Stomach (tissue), 9 donors: ENCODE measurements around the gene DSE. TPM values are rescaled to one million over a fixed set of nuclear protein-coding genes. Genes with fewer than 3 reads are reported as not detected.

Source experiments
- DNase-seq, 2 donors: peaks; one replicate each; pipeline versions ENCODE4 v3.0.0 to v3.0.0-alpha.2; 2013 to 2019
- H3K27ac ChIP-seq, 5 donors: fragments of 200-600 bp in 4 of 5; sonication (generic) in 4 of 5; one replicate each; pipeline ENCODE4 v1.5.1; 2013 to 2019; ENCODE audit warnings: mild to moderate bottlenecking in 1 of 5, moderate library complexity in 1 of 5
- H3K27me3 ChIP-seq, 3 donors: fragments of 200-600 bp; sonication (generic); one replicate each; pipeline ENCODE4 v1.5.1; 2017 to 2019; ENCODE audit warnings: mixed run types in 1 of 3
- H3K36me3 ChIP-seq, 4 donors: fragments of 200-600 bp; sonication (generic); 1 replicate in 3 of 4; 2 replicates in 1 of 4; pipeline ENCODE4 v1.5.1; 2016 to 2019
- H3K4me1 ChIP-seq, 4 donors: fragments of 200-600 bp; sonication (generic); one replicate each; pipeline ENCODE4 v1.5.1; 2016 to 2019
- H3K4me3 ChIP-seq, 4 donors: fragments of 200-600 bp; sonication (generic) in 3 of 4; one replicate each; pipeline ENCODE4 v1.5.1; 2016 to 2019; ENCODE audit warnings: mild to moderate bottlenecking in 1 of 4
- H3K9me3 ChIP-seq, 4 donors: fragments of 200-600 bp; sonication (generic); one replicate each; pipeline ENCODE4 v1.5.1; 2016 to 2019
- CTCF ChIP-seq, 7 experiments: fragments of 450-650 bp in 4 of 7; fragments of 200-600 bp in 3 of 7; sonication (generic) in 3 of 7; IDR thresholded peaks; one replicate each; pipeline ENCODE4 v1.5.1; 2016 to 2019; ENCODE audit warnings: antibody characterized with exemption in 7 of 7, control low read depth in 2 of 7, mild to moderate bottlenecking in 1 of 7
- EP300 ChIP-seq: sonication (generic); formaldehyde crosslinking; IDR thresholded peaks from one replicate; pipeline ENCODE4 v1.6.1; 2017; ENCODE audit warnings: antibody characterized with exemption
- POLR2A ChIP-seq, 4 donors: fragments of 450-650 bp; IDR thresholded peaks; one replicate each; pipeline ENCODE4 v1.6.1; 2016; ENCODE audit warnings: antibody characterized with exemption in 4 of 4, control low read depth in 2 of 4, mild to moderate bottlenecking in 1 of 4, moderate library complexity in 1 of 4
- POLR2AphosphoS5 ChIP-seq, 3 donors: sonication (generic); formaldehyde crosslinking; IDR thresholded peaks; one replicate each; pipeline ENCODE4 v1.6.1; 2016; ENCODE audit warnings: antibody characterized with exemption in 3 of 3
- WGBS, 5 donors: extraction: QIAGEN DNeasy Blood & Tissue Kit in 3 of 5; methylation state at CpG; one replicate each; pipeline versions ENCODE4 v1.1.5 to v1.1.7; 2013 to 2018; 5-methylcytosine and 5-hydroxymethylcytosine counted together
- intact Hi-C: fragments of 100-400 bp; cut with DNase I; formaldehyde crosslinking; loops from one replicate; pipeline ENCODE4 v1.15.1; 2023; ENCODE audit warnings: low total_unique reads
- polyA plus RNA-seq, 3 donors: library from polyadenylated mRNA; stranded (reverse); fragments of 200-250 nt; gene quantifications; one replicate each; pipeline ENCODE4 v1.2.3, GENCODE V29; 2013
- total RNA-seq, 5 donors: library from RNA; depleted of rRNA; stranded (reverse); fragments of >200 nt; gene quantifications; one replicate each; pipeline versions ENCODE4 v1.1.0 to v1.2.3, GENCODE V29; 2014 to 2016
- donor health status: healthy with polysubstance abuse.
- donor health status: Bipolar disorder and iron deficiency.
- donor health status: healthy.

The DSE gene
- total and polyA plus RNA-seq, 8 donors, result 3.8 to 39.8 (median 12.5) TPM

DNA sequence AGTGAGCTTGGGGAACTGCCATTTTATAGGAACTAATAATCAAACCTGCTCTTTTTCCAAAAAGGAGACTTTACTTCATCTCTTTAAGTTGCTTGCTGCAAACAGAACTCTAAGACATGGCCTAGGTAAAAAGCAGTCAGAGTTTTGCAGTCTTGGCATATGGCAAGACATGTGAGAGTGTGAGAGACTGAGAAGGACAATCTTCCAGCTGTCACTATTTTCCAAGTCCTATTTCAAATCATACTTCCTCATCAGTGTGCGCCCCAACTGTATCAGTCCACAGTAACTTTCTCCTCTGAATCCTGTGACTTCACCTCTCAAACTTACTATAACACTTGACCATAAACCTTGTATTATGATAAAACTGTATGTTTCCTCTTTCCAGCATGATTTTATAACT, 100.8 kb downstream of the DSE start:
- Histone ChIP-seq H3K4me3 (no peak overlapping the region), H3K27ac (no peak overlapping the region), H3K4me1 (peaks cover 0 to 6% (median 0%) of the 10 kb centered on the region in 4 donors), H3K27me3 (no peaks in the 10 kb centered on the region), H3K9me3 (no peaks in the 10 kb centered on the region), H3K36me3 (no peaks in the 10 kb centered on the region)
- 88 to 95% (median 92%) methylated on average over 1 of the region's 1 CpG for WGBS, 5 donors
- DNase-seq, result no peak
- TF ChIP-seq POLR2A (IDR thresholded peaks at IDR 0.05), result no peak
- no peak for TF ChIP-seq EP300
- TF ChIP-seq POLR2AphosphoS5 (IDR thresholded peaks at IDR 0.05), result no peak
- no peak for TF ChIP-seq CTCF (IDR thresholded peaks at IDR 0.05)
- intact Hi-C loops, result no loop called here

DNA sequence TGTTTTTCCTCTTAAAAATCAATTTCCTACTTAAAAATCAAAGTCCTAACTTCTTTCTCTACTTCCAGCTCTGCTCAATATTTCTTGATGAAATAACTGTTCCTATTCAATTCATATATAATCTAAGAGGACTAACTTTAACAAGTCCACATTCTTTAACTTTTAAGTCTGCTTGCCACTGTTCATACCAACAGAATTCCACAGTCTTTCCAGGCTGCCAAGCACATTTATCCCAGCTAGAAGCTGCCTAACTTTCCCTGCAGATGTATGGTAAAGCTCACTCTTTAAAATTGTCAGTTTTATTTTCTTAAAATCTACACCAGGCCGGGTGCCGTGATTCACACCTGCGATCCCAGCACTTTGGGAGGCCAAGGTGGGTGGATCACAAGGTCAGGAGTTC, 102.0 kb downstream of the DSE start:
- TF ChIP-seq EP300 (no peak), CTCF (IDR thresholded peaks at IDR 0.05) (no peak), POLR2A (IDR thresholded peaks at IDR 0.05) (no peak)
- intact Hi-C loops, result no loop called here
- no peak overlapping the region for H3K4me3 ChIP-seq
- no peaks in the 10 kb centered on the region for H3K9me3 ChIP-seq
- H3K4me1 ChIP-seq, result peaks cover 0 to 6% (median 0%) of the 10 kb centered on the region in 4 donors
- no peak overlapping the region for H3K27ac ChIP-seq
- WGBS, 5 donors, result 78 to 97% (median 89%) methylated on average over 3 of the region's 3 CpGs
- no peak for DNase-seq
- H3K36me3 ChIP-seq, result no peaks in the 10 kb centered on the region
- no peaks in the 10 kb centered on the region for H3K27me3 ChIP-seq

- H3K27ac ChIP-seq, result peak overlapping the region in 2 of 5 donors; percentile 23 to 39
- TF ChIP-seq POLR2A (IDR thresholded peaks at IDR 0.05) (no peak), POLR2AphosphoS5 (IDR thresholded peaks at IDR 0.05) (no peak), EP300 (no peak), CTCF (IDR thresholded peaks at IDR 0.05) (no peak)
- 33 to 55% (median 41%) methylated on average over 1 of the region's 1 CpG for WGBS, 5 donors
Measured at GRCh38 chr6:116475141-116475540, 104.4 kb downstream of the DSE start.

GRCh38 chr6:116476002-116476678, 105.4 kb downstream of the DSE start:
- H3K9me3 ChIP-seq, result no peaks in the 10 kb centered on the region
- 69 to 78% (median 73%) methylated on average over 5 of the region's 5 CpGs for WGBS, 5 donors
- H3K27ac ChIP-seq, result peak overlapping the region in 2 of 5 donors; percentile 23 to 39
- no peaks in the 10 kb centered on the region for H3K27me3 ChIP-seq
- intact Hi-C loops, result no loop called here
- H3K4me3 ChIP-seq, result peak overlapping the region in 1 of 4 donors; percentile 9
- TF ChIP-seq POLR2AphosphoS5 (IDR thresholded peaks at IDR 0.05), result no peak
- TF ChIP-seq POLR2A (IDR thresholded peaks at IDR 0.05), result no peak
- no peak for TF ChIP-seq EP300
- DNase-seq, result peak in 1 of 2 donors; percentile 37
- peaks cover 0 to 6% (median 0%) of the 10 kb centered on the region in 4 donors for H3K4me1 ChIP-seq
- H3K36me3 ChIP-seq, result no peaks in the 10 kb centered on the region

More at GRCh38 chr6:116475141-116475540, 104.4 kb downstream of the DSE start:
- Histone ChIP-seq H3K4me1 (peaks cover 0 to 6% (median 0%) of the 10 kb centered on the region in 4 donors), H3K9me3 (no peaks in the 10 kb centered on the region), H3K27me3 (no peaks in the 10 kb centered on the region), H3K36me3 (no peaks in the 10 kb centered on the region), H3K4me3 (no peak overlapping the region)
- no peak for DNase-seq
- intact Hi-C loops, result no loop called here

GRCh38 chr6:116482780-116483179, 112.0 kb downstream of the DSE start:
- no peaks in the 10 kb centered on the region for H3K36me3 ChIP-seq
- H3K4me1 ChIP-seq, result peaks cover 0 to 6% (median 0%) of the 10 kb centered on the region in 4 donors
- DNase-seq, result no peak
- TF ChIP-seq POLR2A (IDR thresholded peaks at IDR 0.05) (no peak), EP300 (no peak), POLR2AphosphoS5 (IDR thresholded peaks at IDR 0.05) (no peak), CTCF (IDR thresholded peaks at IDR 0.05) (no peak)
- intact Hi-C loops, result no loop called here
- 39 to 58% (median 47%) methylated on average over 1 of the region's 1 CpG for WGBS, 5 donors
- H3K27ac ChIP-seq, result no peak overlapping the region
- H3K4me3 ChIP-seq, result no peak overlapping the region
- no peaks in the 10 kb centered on the region for H3K9me3 ChIP-seq
- H3K27me3 ChIP-seq, result no peaks in the 10 kb centered on the region
